ENCODE data around the gene C17orf50.

DNA sequence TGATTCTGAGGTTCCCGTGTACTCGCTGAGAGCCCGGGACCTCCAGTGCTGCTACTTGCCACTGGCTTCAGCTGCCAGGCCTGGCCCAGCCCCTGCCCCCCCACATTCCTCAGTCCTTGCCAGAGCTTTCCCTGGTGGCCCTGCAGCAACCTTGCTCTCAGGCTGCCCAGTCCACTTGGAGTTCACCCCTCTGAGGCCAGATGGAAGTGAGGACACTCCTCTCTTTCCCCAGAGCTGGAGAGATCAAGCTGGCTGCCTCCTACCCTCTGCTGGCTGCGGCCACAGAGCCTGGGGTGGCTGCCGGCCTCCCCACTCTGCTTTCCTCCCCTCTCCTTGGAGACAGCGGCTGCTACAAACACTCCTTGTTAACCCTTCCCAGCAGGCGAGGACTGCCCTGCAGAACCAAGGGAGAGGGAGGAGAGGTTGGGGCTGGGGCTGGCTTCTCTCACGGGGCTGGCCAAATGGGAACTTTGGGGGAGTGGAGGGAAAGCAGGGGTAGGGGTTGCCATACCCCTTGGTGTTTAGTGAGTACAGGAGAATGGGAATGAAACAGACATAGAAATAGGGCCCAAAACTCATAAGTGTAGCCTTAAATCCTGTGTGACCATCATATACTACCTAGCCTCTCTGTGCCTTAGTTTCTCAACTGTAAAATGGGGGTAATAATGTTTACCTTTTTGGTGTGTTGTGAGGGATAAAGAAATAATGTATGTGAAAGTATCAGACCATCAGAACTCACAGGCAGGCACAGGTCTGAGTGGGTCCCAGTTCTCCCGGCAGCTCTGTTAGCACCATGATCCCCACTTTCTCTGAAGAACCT, 7.5 kb upstream of the C17orf50 start, which contains the start of gene GAS2L2:
- TF ChIP-seq, protein P1, sequence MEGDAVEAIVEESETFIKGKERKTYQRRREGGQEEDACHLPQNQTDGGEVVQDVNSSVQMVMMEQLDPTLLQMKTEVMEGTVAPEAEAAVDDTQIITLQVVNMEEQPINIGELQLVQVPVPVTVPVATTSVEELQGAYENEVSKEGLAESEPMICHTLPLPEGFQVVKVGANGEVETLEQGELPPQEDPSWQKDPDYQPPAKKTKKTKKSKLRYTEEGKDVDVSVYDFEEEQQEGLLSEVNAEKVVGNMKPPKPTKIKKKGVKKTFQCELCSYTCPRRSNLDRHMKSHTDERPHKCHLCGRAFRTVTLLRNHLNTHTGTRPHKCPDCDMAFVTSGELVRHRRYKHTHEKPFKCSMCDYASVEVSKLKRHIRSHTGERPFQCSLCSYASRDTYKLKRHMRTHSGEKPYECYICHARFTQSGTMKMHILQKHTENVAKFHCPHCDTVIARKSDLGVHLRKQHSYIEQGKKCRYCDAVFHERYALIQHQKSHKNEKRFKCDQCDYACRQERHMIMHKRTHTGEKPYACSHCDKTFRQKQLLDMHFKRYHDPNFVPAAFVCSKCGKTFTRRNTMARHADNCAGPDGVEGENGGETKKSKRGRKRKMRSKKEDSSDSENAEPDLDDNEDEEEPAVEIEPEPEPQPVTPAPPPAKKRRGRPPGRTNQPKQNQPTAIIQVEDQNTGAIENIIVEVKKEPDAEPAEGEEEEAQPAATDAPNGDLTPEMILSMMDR (conservative IDR thresholded peaks at IDR 0.05 in 1 of 2, IDR thresholded peaks at IDR 0.05 in 1 of 2; ENCODE audit: extremely low read depth in 1 of 2, insufficient read depth in 1 of 2, low read depth in 1 of 2, low read length in 2 of 2) = no peak
- no peak for TF ChIP-seq EZH2 (IDR thresholded peaks at IDR 0.05; ENCODE audit: borderline replicate concordance, low read length)
